ENCODE measurements around the gene KTI12.

Gene KTI12

DNA sequence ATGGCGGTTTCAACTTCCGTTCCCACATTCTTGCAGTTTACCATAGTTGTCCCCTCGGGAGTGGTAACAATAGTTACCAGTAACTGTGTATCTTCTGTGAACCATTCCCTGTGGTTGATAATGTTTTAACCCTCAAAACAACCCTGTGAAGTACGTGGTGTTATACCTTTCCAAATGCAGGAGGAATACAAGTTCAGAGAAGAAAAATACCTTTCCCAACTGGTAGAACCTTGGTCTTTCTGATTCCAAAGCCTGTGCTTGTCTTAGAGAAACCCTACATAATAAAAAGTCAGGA, 23.3 kb upstream of the KTI12 start:
- no peak for DNase-seq (ENCODE audit: extremely low spot score)
- TF ChIP-seq LEF1 (IDR thresholded peaks at IDR 0.05; ENCODE audit: borderline replicate concordance) = no peak
- TF ChIP-seq ELF4 (IDR thresholded peaks at IDR 0.05) = no peak
- no peak for TF ChIP-seq TARDBP (IDR thresholded peaks at IDR 0.05)
- TF ChIP-seq SUZ12 (IDR thresholded peaks at IDR 0.05) = no peak
- TF ChIP-seq CTBP1 (IDR thresholded peaks at IDR 0.05; ENCODE audit: borderline replicate concordance) = no peak
- no peak for TF ChIP-seq FOXK2 (IDR thresholded peaks at IDR 0.05)
- no peak for TF ChIP-seq BHLHE40 (IDR thresholded peaks at IDR 0.05; ENCODE audit: borderline replicate concordance)
- TF ChIP-seq ZNF384 (IDR thresholded peaks at IDR 0.05) = no peak
- TF ChIP-seq FOXA1 (IDR thresholded peaks at IDR 0.05) = no peak
- ChIA-PET POLR2A (interaction anchor here (0.8 to 4.0 kb wide), 6 partner anchors 13 to 179 kb away, joined by 3 to 64 read pairs (median 6); partner anchors contain the start of gene KTI12), CTCF (no interaction called here)

DNA sequence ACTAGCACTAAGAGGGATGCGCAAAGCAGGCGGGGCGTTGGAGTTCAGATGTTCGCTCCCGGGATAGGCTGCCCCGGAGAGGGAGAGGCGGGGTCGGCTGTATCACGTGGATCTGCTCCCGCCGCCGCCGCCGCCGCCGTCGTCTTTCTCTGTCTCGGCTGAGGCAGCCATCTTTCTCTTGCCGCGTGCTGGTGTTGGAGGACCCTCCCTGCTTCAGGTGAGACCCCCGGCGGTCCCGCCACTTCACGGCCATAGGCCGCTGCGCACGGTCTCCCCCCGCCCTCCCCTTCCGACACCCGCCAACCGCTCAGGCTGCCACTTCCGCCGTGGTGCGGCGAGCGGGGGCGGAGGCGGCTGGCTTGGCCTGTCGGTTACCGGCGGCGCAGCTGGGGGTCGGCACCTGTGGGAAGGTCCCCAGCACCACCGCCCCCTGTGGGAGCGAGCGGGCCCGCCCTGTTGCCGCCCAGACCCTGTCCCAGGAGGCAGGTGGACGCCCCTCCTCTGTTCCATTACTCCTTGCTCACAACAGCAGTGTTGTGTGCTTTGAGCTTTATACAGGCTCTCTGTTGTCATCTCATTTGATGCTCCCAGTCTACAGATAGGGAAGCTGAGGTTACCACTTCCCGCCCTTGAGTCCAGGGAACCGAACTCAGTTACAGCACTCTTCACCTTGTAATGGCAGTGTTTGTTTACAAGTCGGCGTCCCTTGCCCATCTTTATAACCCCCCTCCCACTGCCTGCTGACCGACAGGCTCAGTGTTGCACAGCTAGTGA, 22.7 kb upstream of the KTI12 start, which contains the start of gene BTF3L4:
Gene BTF3L4 (plus strand): TSS at position 133 of the 774 bp plus-strand sequence. CDS start 3,553 bp downstream, outside the sequence.
- ChIA-PET POLR2A (interaction anchor here (0.6 to 4.0 kb wide), 21 partner anchors 8 to 497 kb away, joined by 3 to 64 read pairs (median 5); partner anchors contain the start of genes CC2D1B, KTI12 and TUT4), CTCF (no interaction called here)
- peak; percentile 90 for DNase-seq (ENCODE audit: extremely low spot score)
- TF ChIP-seq ELF4 (IDR thresholded peaks at IDR 0.05) (peak; percentile 24; the same call in 1 of the 2 replicates), SP1 (IDR thresholded peaks at IDR 0.05) (no peak), L3MBTL2 (conservative IDR thresholded peaks at IDR 0.05) (peak; percentile 72)

DNA sequence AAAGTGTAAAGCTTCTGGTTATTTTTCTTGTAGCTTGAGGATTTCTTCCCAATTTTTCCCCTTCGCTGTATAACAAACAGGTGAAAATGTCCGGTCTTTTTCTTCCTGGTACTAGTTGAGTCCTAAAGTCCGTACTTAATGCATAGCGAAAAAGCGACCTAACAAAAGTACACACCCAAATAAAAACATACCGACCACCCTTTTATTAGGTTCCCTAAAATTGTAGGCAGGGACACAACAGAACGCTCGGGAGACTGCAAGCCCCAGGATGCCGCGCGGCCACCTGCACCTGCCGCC, 22.2 kb upstream of the KTI12 start:
- ChIA-PET CTCF (no interaction called here), POLR2A (interaction anchor here (0.6 to 4.0 kb wide), 21 partner anchors 9 to 497 kb away, joined by 3 to 64 read pairs (median 5); partner anchors contain the start of genes CC2D1B, KTI12 and TUT4)
- TF ChIP-seq HDGF (IDR thresholded peaks at IDR 0.05; ENCODE audit: borderline replicate concordance) (no peak), CTBP1 (IDR thresholded peaks at IDR 0.05; ENCODE audit: borderline replicate concordance) (0 out of 2 replicates have a peak, but pooled peaks have one; percentile 21), BHLHE40 (IDR thresholded peaks at IDR 0.05; ENCODE audit: borderline replicate concordance) (no peak), TARDBP (IDR thresholded peaks at IDR 0.05) (no peak), L3MBTL2 (conservative IDR thresholded peaks at IDR 0.05) (no peak)
- TF ChIP-seq, protein P1, sequence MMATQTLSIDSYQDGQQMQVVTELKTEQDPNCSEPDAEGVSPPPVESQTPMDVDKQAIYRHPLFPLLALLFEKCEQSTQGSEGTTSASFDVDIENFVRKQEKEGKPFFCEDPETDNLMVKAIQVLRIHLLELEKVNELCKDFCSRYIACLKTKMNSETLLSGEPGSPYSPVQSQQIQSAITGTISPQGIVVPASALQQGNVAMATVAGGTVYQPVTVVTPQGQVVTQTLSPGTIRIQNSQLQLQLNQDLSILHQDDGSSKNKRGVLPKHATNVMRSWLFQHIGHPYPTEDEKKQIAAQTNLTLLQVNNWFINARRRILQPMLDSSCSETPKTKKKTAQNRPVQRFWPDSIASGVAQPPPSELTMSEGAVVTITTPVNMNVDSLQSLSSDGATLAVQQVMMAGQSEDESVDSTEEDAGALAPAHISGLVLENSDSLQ (IDR thresholded peaks at IDR 0.05) = no peak
- DNase-seq (ENCODE audit: extremely low spot score) = no peak

DNA sequence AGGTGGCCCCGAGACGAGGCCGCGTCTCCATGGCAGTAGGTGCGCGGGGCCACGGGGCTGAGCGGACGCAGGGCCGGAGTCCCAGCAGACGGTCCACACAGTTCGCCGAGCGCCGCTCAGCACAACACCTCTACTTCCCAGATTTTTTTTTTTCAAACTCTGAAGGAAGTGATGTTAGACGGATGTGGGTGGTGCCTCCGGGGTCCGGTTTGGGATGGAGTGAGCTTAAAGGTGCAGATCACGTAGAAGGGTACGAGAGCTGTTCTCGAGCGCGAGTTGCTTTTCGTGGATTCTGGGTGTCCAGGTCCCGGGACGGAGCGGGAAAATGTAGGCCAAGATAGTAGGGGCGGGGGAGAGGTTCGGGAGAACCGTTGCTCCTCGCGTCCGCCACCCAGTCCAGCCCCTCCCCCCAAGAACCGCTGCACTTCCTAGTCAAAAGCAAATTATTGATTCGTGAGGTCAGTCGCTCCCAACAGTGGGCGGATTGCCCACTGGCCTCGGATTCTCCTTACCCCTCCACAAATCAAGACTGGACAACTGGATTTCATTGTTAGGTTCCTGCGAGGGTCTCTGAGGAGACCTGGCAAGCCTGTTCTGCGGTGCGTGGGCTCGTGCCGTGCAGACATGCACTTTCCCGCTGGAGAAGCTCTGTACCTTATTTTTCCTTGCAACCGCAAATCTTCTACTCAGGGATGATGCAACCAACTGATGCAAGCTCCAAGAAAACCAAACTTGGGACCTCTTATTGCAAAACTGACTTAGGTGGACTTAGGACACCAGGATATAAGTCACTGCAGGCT, 21.7 kb upstream of the KTI12 start, which contains the start of gene TXNDC12:
Gene TXNDC12 (minus strand): TSS at position 126 of the 800 bp plus-strand sequence. CDS start 95 bp downstream, at position 31.
- POLR2A ChIA-PET = interaction anchor here (0.6 to 4.0 kb wide), 28 partner anchors 9 to 498 kb away, joined by 3 to 64 read pairs (median 4); partner anchors contain the start of genes CC2D1B, KTI12 and TUT4
- DNase-seq (ENCODE audit: extremely low spot score) = peak; percentile 82
- CTCF ChIA-PET = interaction anchor here (0.6 kb wide), 1 partner anchor 157 kb away, joined by 3 read pairs; no protein-coding TSS in a partner anchor

DNA sequence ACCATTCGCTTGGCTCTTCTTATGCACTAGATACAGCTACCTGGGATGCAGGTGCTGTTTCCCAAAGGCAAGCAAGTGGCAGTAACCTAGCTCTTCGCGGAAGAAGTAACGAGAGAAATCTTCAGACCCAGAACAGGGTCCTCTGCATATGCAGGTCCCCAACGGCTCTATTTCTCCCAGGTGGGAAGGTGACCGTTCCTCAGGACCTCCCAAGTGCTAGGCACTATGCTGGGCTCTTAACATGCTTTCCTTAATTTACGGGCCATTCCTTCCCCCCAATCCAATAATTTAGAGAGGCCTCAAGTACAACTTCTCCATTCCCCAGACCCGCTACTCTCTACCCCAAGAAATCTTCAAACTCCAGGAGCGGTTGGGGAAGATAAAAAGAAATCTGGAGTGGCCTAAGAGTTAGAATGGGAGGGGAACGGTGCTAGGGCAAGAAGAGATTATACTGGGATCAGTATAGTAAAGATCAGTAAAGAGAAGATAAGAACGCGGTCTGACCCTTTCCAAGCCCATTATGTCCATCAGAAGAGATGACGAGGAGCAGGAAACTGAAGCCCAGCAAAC, 21.0 kb upstream of the KTI12 start:
- peak; percentile 9 for DNase-seq (ENCODE audit: extremely low spot score)
- CTCF ChIA-PET = interaction anchor here (0.6 kb wide), 1 partner anchor 22 kb away, joined by 3 read pairs; no protein-coding TSS in a partner anchor
- TF ChIP-seq ZNF384 (IDR thresholded peaks at IDR 0.05) = no peak
- TF ChIP-seq CTBP1 (IDR thresholded peaks at IDR 0.05; ENCODE audit: borderline replicate concordance) = no peak
- TF ChIP-seq ARNT (IDR thresholded peaks at IDR 0.05) = no peak
- TF ChIP-seq LEF1 (IDR thresholded peaks at IDR 0.05; ENCODE audit: borderline replicate concordance) = no peak
- no peak for TF ChIP-seq SP1 (IDR thresholded peaks at IDR 0.05)
- TF ChIP-seq TARDBP (IDR thresholded peaks at IDR 0.05) = no peak
- TF ChIP-seq FOXM1 (IDR thresholded peaks at IDR 0.05; ENCODE audit: borderline replicate concordance) = no peak
- no peak for TF ChIP-seq HDGF (IDR thresholded peaks at IDR 0.05; ENCODE audit: borderline replicate concordance)
- no peak for TF ChIP-seq FOXK2 (IDR thresholded peaks at IDR 0.05)
- TF ChIP-seq NFRKB (IDR thresholded peaks at IDR 0.05) = no peak
- TF ChIP-seq, protein P1 (IDR thresholded peaks at IDR 0.05) = no peak
- TF ChIP-seq L3MBTL2 (conservative IDR thresholded peaks at IDR 0.05) = no peak; the same call in 1 of the 2 replicates
- TF ChIP-seq ELF4 (IDR thresholded peaks at IDR 0.05) = no peak
- TF ChIP-seq SUZ12 (IDR thresholded peaks at IDR 0.05) = no peak
- TF ChIP-seq BHLHE40 (IDR thresholded peaks at IDR 0.05; ENCODE audit: borderline replicate concordance) = no peak
- TF ChIP-seq FOXA1 (IDR thresholded peaks at IDR 0.05) = no peak
- POLR2A ChIA-PET = interaction anchor here (0.6 to 4.0 kb wide), 26 partner anchors 9 to 498 kb away, joined by 3 to 64 read pairs (median 4); partner anchors contain the start of genes CC2D1B, KTI12 and TUT4

More for the DNA sequence above, 21.7 kb upstream of the KTI12 start, which contains the start of gene TXNDC12:
- TF ChIP-seq CTBP1 (IDR thresholded peaks at IDR 0.05; ENCODE audit: borderline replicate concordance) = peak; percentile 14; the same call in 1 of the 2 replicates
- no peak for TF ChIP-seq BHLHE40 (IDR thresholded peaks at IDR 0.05; ENCODE audit: borderline replicate concordance)
- TF ChIP-seq SUZ12 (IDR thresholded peaks at IDR 0.05) = no peak
- peak; percentile 25; the same call in 1 of the 2 replicates for TF ChIP-seq LEF1 (IDR thresholded peaks at IDR 0.05; ENCODE audit: borderline replicate concordance)
- no peak for TF ChIP-seq FOXA1 (IDR thresholded peaks at IDR 0.05)
- no peak for TF ChIP-seq ARNT (IDR thresholded peaks at IDR 0.05)
- TF ChIP-seq ZNF384 (IDR thresholded peaks at IDR 0.05) = peak; percentile 94
- TF ChIP-seq, protein P1 (IDR thresholded peaks at IDR 0.05) = no peak
- no peak for TF ChIP-seq NFRKB (IDR thresholded peaks at IDR 0.05)
- no peak for TF ChIP-seq TARDBP (IDR thresholded peaks at IDR 0.05)
- TF ChIP-seq ELF4 (IDR thresholded peaks at IDR 0.05) = peak; percentile 60; the same call in 1 of the 2 replicates
- TF ChIP-seq SP1 (IDR thresholded peaks at IDR 0.05) = no peak
- no peak for TF ChIP-seq HDGF (IDR thresholded peaks at IDR 0.05; ENCODE audit: borderline replicate concordance)
- TF ChIP-seq L3MBTL2 (conservative IDR thresholded peaks at IDR 0.05) = no peak; the same call in 1 of the 2 replicates
- no peak for TF ChIP-seq FOXM1 (IDR thresholded peaks at IDR 0.05; ENCODE audit: borderline replicate concordance)
- TF ChIP-seq FOXK2 (IDR thresholded peaks at IDR 0.05) = no peak

Measured in HEK293T (cell line).